ENCODE results near the gene RAB11FIP4.

RAB11FIP4 gene

GRCh38 chr17:31587462-31587861 lies 196.0 kb downstream of the RAB11FIP4 start:
- no peak for DNase-seq (ENCODE audit: low read depth, low spot score)
